ENCODE data around the gene PELI3.
"Not testable (repeated sequence)": the region's sequence is repeated elsewhere in the genome, so short reads cannot be mapped to it uniquely, and the experiment has no call there.

The PELI3 gene

DNA sequence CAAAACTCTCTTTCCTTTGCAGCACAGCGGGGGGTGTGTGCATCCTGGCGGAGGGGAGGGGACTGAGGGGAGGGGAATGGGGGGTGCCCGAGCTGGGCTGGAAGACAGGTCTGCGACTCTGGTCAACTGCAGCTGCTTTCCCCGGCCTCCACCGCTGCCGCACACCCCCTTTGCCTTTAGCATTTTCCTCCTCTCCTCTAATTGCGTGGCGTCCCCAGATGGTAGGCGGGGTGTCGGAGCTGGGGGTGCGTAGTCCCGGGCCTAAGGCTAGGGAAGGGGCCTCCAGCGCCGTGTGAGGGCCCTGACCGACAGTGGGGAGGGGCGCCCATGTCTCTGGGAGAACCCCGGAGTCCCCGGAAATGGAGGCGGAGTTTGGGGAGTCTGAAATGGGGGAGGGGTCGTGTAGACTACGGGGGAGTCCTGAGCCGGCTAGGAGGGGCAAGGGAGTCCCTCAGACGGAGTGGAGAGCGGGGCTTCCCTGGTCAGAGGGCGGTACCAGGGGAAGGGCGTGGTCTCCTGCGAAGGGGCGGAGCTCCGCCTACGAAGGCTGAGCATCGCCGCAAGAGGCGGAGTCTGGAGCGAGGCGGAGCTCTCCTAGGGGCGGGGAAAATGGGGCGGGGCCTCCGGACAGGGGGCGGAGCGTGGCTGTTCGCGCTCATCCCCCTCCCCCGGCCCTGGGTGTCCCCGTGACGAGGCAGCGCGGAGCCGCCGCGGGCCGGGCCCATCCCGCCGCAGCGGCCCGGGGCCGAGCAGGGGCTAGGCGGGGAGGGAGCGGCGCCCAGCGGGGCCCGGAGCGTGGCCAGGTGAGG, at the start of gene PELI3:
PELI3 (plus strand) TSS at position 681 of the 809 bp plus-strand sequence. CDS start 1,224 bp downstream, outside the sequence.
- DNase-seq (ENCODE audit: low spot score): peak; percentile 93

GRCh38 chr11:66417000-66417399, 49.7 kb upstream of the PELI3 start:
- DNase-seq (ENCODE audit: low spot score): no peak

- no peak for DNase-seq (ENCODE audit: low spot score)
These were observed 48.3 kb upstream of the PELI3 start for GRCh38 chr11:66418168-66418985.

DNA sequence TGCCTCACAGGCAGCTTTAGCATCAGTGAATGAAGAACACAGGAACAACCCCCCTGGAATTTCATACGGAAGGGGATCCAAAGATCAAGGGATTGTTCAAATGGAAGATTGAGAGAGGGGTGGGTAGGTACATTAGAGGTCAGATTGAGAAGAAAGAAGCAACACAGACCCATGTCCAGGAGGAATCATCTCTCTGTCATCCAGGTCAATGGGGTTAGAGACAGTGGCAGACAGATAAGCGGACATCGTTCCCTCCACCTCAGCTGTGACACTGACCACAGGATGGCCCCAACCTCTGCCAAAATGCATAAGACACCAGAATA, 47.8 kb upstream of the PELI3 start:
- no peak for DNase-seq (ENCODE audit: low spot score)

DNA sequence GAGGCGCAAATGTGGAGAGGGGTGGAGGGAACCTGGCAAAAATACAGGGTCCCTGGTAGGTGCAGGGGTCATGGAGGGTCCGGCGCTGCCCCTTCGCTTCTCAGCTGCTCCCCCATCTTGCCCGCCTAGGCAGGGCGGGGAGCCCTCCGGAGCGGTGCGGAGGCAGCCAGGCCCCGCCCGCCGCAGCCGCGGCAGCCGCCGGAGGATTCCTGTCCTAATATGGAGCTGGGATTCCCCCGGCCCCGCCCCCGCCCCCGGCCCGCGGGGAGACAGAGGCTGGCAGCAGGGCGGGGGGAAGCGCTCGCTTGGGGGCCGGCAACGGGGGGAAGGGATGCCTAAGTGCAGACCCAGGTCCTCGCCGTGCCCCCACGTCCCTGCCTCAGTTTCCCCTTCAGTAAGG, 46.9 kb upstream of the PELI3 start:
- DNase-seq (ENCODE audit: low spot score): no peak

GRCh38 chr11:66420671-66421476, 45.8 kb upstream of the PELI3 start, which contains the start of gene NPAS4:
TSS of gene NPAS4 (plus strand) at chr11:66421035. CDS start at chr11:66421180, 145 bp downstream.
- no peak for DNase-seq (ENCODE audit: low spot score)

GRCh38 chr11:66421492-66422205, 45.1 kb upstream of the PELI3 start:
- peak; percentile 80 for DNase-seq (ENCODE audit: low spot score)

- no peak for DNase-seq (ENCODE audit: low spot score)
These were observed 40.4 kb upstream of the PELI3 start for GRCh38 chr11:66426314-66426713.

GRCh38 chr11:66428933-66429332, 37.8 kb upstream of the PELI3 start:
- no peak for DNase-seq (ENCODE audit: low spot score)

DNA sequence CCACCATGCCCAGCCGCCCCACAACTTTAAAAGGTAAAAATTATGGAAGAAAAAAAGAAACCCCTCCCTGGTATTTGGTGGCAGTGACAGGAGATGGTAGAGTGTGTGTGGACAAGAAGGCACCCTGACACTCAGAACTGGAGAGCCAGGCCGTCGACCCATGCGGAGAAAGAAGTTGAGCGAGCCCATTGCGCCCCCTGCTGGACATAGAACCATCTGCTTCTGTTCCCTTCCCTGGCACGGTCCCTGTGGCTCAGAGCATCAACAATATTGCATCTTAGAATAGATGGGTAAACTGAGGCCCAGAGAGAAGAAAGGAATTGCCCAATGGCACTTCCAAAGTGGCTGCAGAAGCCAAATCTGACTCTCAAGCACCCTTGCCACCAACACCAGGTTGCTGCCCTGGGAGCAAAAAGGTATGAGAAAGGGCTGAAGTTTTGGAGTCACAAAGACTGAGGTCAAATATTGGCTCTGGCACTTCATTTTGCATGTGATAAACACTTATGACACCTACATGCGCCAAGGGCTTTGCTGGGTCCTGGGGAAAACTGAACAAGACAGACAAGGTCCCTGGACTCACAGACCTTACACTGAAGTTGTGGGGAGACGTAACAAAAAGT, 36.6 kb upstream of the PELI3 start:
- DNase-seq (ENCODE audit: low spot score): peak; percentile 63

DNA sequence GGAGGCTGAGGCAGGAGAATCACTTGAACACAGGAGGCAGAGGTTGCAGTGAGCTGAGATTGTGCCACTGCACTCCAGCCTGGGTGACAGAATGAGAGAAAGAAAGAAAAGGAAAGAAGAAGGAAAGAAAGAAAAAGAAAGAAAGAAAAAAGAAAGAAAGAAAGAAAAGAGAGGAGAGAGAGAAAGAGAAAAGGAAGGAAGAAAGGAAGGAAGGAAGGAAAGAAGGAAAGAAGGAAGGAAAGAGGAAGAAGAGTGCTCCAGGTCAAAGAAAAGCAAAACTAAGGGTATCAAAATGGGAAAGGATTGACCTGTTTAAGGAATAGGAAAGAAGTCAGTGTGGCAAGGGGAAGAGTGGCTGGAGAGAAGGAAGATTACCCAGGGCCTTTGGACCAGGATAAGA, 35.4 kb upstream of the PELI3 start:
- DNase-seq (ENCODE audit: low spot score): not testable (repeated sequence)

- DNase-seq (ENCODE audit: low spot score): not testable (repeated sequence)
These were observed 34.8 kb upstream of the PELI3 start for GRCh38 chr11:66431871-66432329.

DNA sequence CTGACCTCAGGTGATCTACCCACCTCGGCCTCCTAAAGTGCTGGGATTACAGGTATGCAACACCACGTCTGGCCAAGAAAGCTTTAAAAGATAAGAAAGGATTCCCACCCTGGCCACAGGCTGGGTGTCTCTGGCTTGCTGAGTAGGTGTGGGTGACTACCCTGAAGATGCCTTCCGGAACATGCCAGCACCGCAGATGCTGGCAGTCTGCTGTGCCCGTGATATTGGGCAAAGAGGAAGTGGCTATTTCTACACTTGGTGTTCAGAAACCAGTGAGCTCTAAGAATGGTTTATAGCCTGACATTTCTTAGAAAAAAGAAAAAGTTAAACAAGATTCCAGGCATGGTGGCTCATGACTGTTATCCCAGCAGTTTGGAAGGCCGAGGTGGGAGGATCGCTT, 34.1 kb upstream of the PELI3 start:
- no peak for DNase-seq (ENCODE audit: low spot score)

GRCh38 chr11:66437979-66438503, 28.7 kb upstream of the PELI3 start:
- no peak for DNase-seq (ENCODE audit: low spot score)

GRCh38 chr11:66438504-66439466, 27.9 kb upstream of the PELI3 start, which contains the start of gene MRPL11:
TSS of gene MRPL11 (minus strand) at chr11:66438848. CDS start at chr11:66438754, 94 bp downstream.
- peak; percentile 89 for DNase-seq (ENCODE audit: low spot score)

GRCh38 chr11:66440101-66440939, 26.4 kb upstream of the PELI3 start:
- DNase-seq (ENCODE audit: low spot score): not testable (repeated sequence)

GRCh38 chr11:66440940-66441282, 25.8 kb upstream of the PELI3 start:
- DNase-seq (ENCODE audit: low spot score): not testable (repeated sequence)

GRCh38 chr11:66443602-66444001, 23.1 kb upstream of the PELI3 start:
- DNase-seq (ENCODE audit: low spot score): no peak

DNA sequence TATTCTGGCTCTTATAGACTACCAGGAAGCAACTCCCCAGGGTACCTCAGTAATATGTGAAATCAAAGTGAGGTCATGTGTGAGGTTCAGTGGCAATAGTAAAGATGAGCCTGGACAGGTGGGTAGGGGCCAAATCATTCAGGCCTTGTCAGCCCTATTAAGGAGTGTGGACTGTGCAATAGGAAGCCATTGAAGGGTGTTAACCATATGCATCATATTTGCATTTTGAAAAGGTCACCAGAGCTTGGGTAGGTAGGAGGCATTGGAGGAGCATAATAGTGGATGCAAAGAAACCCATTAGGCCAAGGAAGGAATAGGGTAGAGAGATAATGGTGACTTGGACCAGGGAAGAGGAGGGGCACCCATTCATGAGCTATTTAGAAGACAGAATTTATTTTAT, 19.7 kb upstream of the PELI3 start:
- DNase-seq (ENCODE audit: low spot score): no peak
